OCI-LY7 (cell line): ENCODE results near the gene RYK. TPM values are rescaled to one million over a fixed set of nuclear protein-coding genes. Genes with fewer than 3 reads are reported as not detected.

Source experiments
- BruUV-seq: library from RNA; stranded (reverse); fragments of 400-500 nt; replicated peaks from 2 replicates; lab custom pipeline; 2021; lab: Mats Ljungman, UMichigan
- CTCF ChIA-PET: fragments of 300-600 bp; sonication (Branson Sonifier 250); formaldehyde crosslinking; loops from one replicate; lab custom pipeline; 2022; ENCODE audit warnings: antibody characterized with exemption; ENCODE audit not compliant: unreplicated experiment; lab: Charles Lee
- POLR2A ChIA-PET: fragments of 300-600 bp; sonication (Branson Sonifier 250); formaldehyde crosslinking; loops from one replicate; lab custom pipeline; 2022; ENCODE audit warnings: antibody characterized with exemption; lab: Charles Lee
- DNase-seq: peaks from one replicate; pipeline ENCODE4 v3.0.0-alpha.2; 2015; ENCODE audit warnings: low spot score
- H2AFZ ChIP-seq: fragments of 200-600 bp; sonication (generic), shearing (Covaris generic); 2 replicates; pipeline ENCODE4 v1.6.1; 2014; ENCODE audit warnings: mild to moderate bottlenecking, antibody characterized with exemption, low read length, moderate library complexity
- H3K27ac ChIP-seq: fragments of 200-600 bp; sonication (generic); 2 replicates; pipeline ENCODE4 v1.5.1; 2014; ENCODE audit warnings: mixed run types, low read depth, mild to moderate bottlenecking, moderate library complexity, low read length, inconsistent platforms; ENCODE audit not compliant: poor library complexity, severe bottlenecking
- H3K36me3 ChIP-seq: fragments of 200-600 bp; sonication (generic); 2 replicates; pipeline ENCODE4 v1.6.1; 2014; ENCODE audit warnings: mild to moderate bottlenecking, antibody characterized with exemption, low read length, moderate library complexity, mixed read lengths; ENCODE audit not compliant: insufficient read depth
- H3K4me1 ChIP-seq: fragments of 200-600 bp; sonication (generic); 2 replicates; pipeline ENCODE4 v1.5.1; 2014; ENCODE audit warnings: mild to moderate bottlenecking, low read length; ENCODE audit not compliant: insufficient read depth, poor library complexity, severe bottlenecking
- H3K4me2 ChIP-seq: fragments of 200-600 bp; sonication (generic); 2 replicates; pipeline ENCODE4 v1.6.1; 2014; ENCODE audit warnings: mild to moderate bottlenecking, low read length
- H3K4me3 ChIP-seq: fragments of 200-600 bp; sonication (generic); 2 replicates; pipeline ENCODE4 v1.5.1; 2014; ENCODE audit warnings: mild to moderate bottlenecking, low read depth, low read length; ENCODE audit not compliant: poor library complexity, severe bottlenecking
- H3K79me2 ChIP-seq: fragments of 200-600 bp; sonication (generic); 2 replicates; pipeline ENCODE4 v1.6.1; 2016; ENCODE audit warnings: low read depth, mild to moderate bottlenecking, low read length, moderate library complexity, mixed read lengths; ENCODE audit not compliant: insufficient read depth
- H3K9me2 ChIP-seq: fragments of 200-600 bp; sonication (generic); 2 replicates; pipeline ENCODE4 v1.6.1; 2016; ENCODE audit warnings: mild to moderate bottlenecking, low read length, mixed read lengths; ENCODE audit not compliant: insufficient read depth
- H3K9me3 ChIP-seq: fragments of 200-600 bp; sonication (generic); 2 replicates; pipeline ENCODE4 v1.6.1; 2014; ENCODE audit warnings: mild to moderate bottlenecking, mixed run types, low read length, mixed read lengths
- H4K20me1 ChIP-seq: fragments of 200-600 bp; sonication (generic); 2 replicates; pipeline ENCODE4 v1.6.1; 2014; ENCODE audit warnings: mild to moderate bottlenecking, antibody characterized with exemption, low read length, moderate library complexity, mixed read lengths; ENCODE audit not compliant: insufficient read depth
- EZH2phosphoT487 ChIP-seq: fragments of 200-600 bp; sonication (generic); IDR thresholded peaks from 2 replicates; pipeline ENCODE4 v1.6.1; 2018; ENCODE audit warnings: low read depth, borderline replicate concordance, mild to moderate bottlenecking, mixed run types, antibody characterized with exemption, low read length, moderate library complexity, mixed read lengths
- intact Hi-C: fragments of 100-400 bp; cut with micrococcal nuclease; formaldehyde crosslinking; loops from one replicate; pipeline ENCODE4 v1.10.0; 2022; ENCODE audit not compliant: unreplicated experiment
- total RNA-seq, 2 experiments: library from RNA; depleted of rRNA in 1 of 2; stranded (reverse); fragments of >200 nt in 1 of 2; shearing (Covaris generic) in 1 of 2; gene quantifications; 2 replicates each; pipeline ENCODE4 v1.2.3, GENCODE V29; 2014 to 2022
- TF ChIP-seq, protein P1 (sequence below): fragments of 200-600 bp; sonication (generic); conservative IDR thresholded peaks from 2 replicates; pipeline ENCODE4 v1.5.1; 2014; ENCODE audit warnings: mild to moderate bottlenecking, antibody characterized with exemption, low read length, moderate library complexity, mixed read lengths

RYK gene
- total RNA-seq, 2 experiments from 2014 or later: 24.8 to 25.5 TPM

DNA sequence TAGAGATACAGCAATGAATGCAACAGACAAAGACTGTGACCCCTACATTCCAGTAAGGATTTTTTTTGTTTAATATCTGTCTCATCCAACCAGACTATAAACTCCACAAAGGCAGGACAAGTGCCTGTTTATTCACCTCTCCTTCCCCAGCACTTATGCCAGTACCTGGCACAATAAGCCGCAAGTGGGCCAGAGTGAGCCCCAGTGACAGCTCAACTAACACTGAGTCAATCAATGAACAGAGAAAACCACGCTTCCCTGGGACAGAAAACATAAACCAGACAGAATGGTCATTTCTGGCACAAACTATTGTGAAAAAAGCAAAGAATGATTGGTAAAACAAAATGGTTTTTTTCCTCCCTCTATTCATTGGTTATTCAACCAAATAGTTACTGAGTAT lies 52.2 kb downstream of the RYK start:
- H4K20me1 ChIP-seq: no peaks in the 10 kb centered on the region
- H2AFZ ChIP-seq: no peak overlapping the region
- ChIA-PET CTCF (no interaction called here), POLR2A (no interaction called here)
- intact Hi-C loops: no loop called here
- no TSS peak for BruUV-seq
- H3K9me2 ChIP-seq: no peaks in the 10 kb centered on the region
- H3K9me3 ChIP-seq: no peaks in the 10 kb centered on the region
- peaks cover 12% of the 10 kb centered on the region; the same call in 1 of the 2 replicates for H3K36me3 ChIP-seq
- no peak overlapping the region for H3K4me2 ChIP-seq
- no peak for TF ChIP-seq EZH2phosphoT487
- H3K4me3 ChIP-seq: no peak overlapping the region
- H3K4me1 ChIP-seq: no peaks in the 10 kb centered on the region
- DNase-seq: no peak
- H3K27ac ChIP-seq: no peak overlapping the region
- no peaks in the 10 kb centered on the region for H3K79me2 ChIP-seq

DNA sequence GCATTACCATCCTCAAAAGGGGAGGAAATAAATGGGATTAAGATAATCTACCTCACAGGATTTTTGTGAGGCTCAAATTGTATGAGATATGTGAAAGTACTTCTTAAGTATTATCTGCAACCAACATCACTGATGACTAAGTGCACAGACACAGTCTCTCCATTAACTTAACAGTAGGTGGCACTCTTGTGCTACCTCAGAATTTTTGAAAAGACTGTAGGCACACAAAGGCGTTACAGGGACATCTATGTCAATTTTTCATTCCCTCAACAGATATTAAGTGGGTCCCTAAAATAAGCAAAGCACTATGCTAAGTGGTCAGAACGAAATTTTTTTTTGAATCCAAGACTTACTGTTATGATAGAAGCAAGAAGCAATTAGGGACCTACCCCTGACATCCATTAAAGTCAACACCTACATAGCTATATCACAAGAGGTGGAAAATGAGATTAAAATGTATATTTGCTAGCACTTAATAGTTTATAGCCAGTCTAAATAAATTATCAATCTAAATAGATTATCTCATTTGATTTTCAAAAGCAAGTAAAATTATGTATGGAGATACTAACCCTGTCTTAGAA lies 52.9 kb downstream of the RYK start:
- H3K4me3 ChIP-seq: no peak overlapping the region
- no peaks in the 10 kb centered on the region for H3K9me2 ChIP-seq
- no peaks in the 10 kb centered on the region for H3K4me1 ChIP-seq
- peaks cover 12% of the 10 kb centered on the region; the same call in 1 of the 2 replicates for H3K36me3 ChIP-seq
- H3K27ac ChIP-seq: no peak overlapping the region
- peak; percentile 56 for DNase-seq
- CTCF ChIA-PET: no interaction called here
- POLR2A ChIA-PET: no interaction called here
- H3K9me3 ChIP-seq: no peaks in the 10 kb centered on the region
- H3K79me2 ChIP-seq: no peaks in the 10 kb centered on the region
- H2AFZ ChIP-seq: no peak overlapping the region
- intact Hi-C loops: no loop called here
- no TSS peak for BruUV-seq
- H4K20me1 ChIP-seq: no peaks in the 10 kb centered on the region
- no peak for TF ChIP-seq EZH2phosphoT487
- TF ChIP-seq, protein P1, sequence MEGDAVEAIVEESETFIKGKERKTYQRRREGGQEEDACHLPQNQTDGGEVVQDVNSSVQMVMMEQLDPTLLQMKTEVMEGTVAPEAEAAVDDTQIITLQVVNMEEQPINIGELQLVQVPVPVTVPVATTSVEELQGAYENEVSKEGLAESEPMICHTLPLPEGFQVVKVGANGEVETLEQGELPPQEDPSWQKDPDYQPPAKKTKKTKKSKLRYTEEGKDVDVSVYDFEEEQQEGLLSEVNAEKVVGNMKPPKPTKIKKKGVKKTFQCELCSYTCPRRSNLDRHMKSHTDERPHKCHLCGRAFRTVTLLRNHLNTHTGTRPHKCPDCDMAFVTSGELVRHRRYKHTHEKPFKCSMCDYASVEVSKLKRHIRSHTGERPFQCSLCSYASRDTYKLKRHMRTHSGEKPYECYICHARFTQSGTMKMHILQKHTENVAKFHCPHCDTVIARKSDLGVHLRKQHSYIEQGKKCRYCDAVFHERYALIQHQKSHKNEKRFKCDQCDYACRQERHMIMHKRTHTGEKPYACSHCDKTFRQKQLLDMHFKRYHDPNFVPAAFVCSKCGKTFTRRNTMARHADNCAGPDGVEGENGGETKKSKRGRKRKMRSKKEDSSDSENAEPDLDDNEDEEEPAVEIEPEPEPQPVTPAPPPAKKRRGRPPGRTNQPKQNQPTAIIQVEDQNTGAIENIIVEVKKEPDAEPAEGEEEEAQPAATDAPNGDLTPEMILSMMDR: peak; percentile 92
- no peak overlapping the region for H3K4me2 ChIP-seq

DNA sequence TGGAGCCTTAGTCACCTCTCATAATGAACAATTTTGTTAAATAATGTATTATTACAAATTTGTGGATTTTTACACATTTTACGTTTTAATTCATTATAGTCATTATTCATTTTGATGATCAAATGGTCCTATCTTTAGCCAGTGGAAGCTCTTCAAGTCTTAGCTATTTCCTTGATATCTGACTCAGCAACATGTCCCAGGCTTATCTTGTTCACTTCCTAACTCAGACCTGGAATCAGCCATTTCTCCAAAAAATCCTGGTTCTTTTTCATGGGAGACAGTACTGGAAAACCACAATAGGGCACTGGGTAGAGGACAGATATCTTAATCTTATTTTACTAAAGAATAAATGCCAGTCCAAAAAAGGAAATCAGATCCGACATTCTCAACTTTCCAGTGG lies 56.4 kb downstream of the RYK start:
- CTCF ChIA-PET: no interaction called here
- TF ChIP-seq EZH2phosphoT487: no peak
- TF ChIP-seq, protein P1: no peak

More for the DNA sequence above, 56.4 kb downstream of the RYK start:
- Histone ChIP-seq H3K79me2 (no peaks in the 10 kb centered on the region), H3K27ac (no peak overlapping the region), H2AFZ (no peak overlapping the region), H4K20me1 (no peaks in the 10 kb centered on the region), H3K36me3 (peaks cover 1% of the 10 kb centered on the region; the same call in 1 of the 2 replicates), H3K4me1 (no peaks in the 10 kb centered on the region), H3K4me3 (no peak overlapping the region), H3K9me3 (no peaks in the 10 kb centered on the region), H3K4me2 (no peak overlapping the region), H3K9me2 (no peaks in the 10 kb centered on the region)
- no peak for DNase-seq
- POLR2A ChIA-PET: no interaction called here
- no TSS peak for BruUV-seq
- intact Hi-C loops: no loop called here
